HepG2 (cell line): ENCODE data around the gene CREB3. TPM values are rescaled to one million over a fixed set of nuclear protein-coding genes. Genes with fewer than 3 reads are reported as not detected.

ENCODE experiments used
- AFF4 ChIP-seq: sonication (generic); formaldehyde crosslinking; IDR thresholded peaks from 2 replicates; pipeline ENCODE4 v1.4.0; 2020; ENCODE audit warnings: missing genetic modification reagents
- CBX2 ChIP-seq, 2 experiments: fragments of 200-600 bp in 1 of 2; sonication (generic); formaldehyde crosslinking in 1 of 2; IDR thresholded peaks; 2 replicates each; pipeline versions ENCODE4 v1.7.0 to v1.8.1; 2018 to 2022; ENCODE audit warnings: low read depth in 2 of 2, low read length in 1 of 2, mild to moderate bottlenecking in 1 of 2, missing genetic modification reagents in 1 of 2
- CEBPG ChIP-seq: IDR thresholded peaks from 2 replicates; pipeline ENCODE4 v1.6.1; 2016
- CENPX ChIP-seq: sonication (generic); formaldehyde crosslinking; IDR thresholded peaks from 2 replicates; pipeline ENCODE4 v1.9.0; 2021; ENCODE audit warnings: mild to moderate bottlenecking, missing genetic modification reagents, moderate library complexity
- DNMT3B ChIP-seq: conservative IDR thresholded peaks from 2 replicates; pipeline ENCODE4 v1.6.1; 2016; ENCODE audit warnings: missing biosample characterization, control low read depth
- E2F1 ChIP-seq: sonication (generic); formaldehyde crosslinking; IDR thresholded peaks from 2 replicates; pipeline ENCODE4 v1.5.0; 2020; ENCODE audit warnings: missing genetic modification reagents
- EED ChIP-seq: sonication (generic); formaldehyde crosslinking; IDR thresholded peaks from 2 replicates; pipeline ENCODE4 v1.5.0; 2020; ENCODE audit warnings: mild to moderate bottlenecking, missing genetic modification reagents
- ELF4 ChIP-seq: sonication (generic); formaldehyde crosslinking; IDR thresholded peaks from 2 replicates; pipeline ENCODE4 v1.5.0; 2020; ENCODE audit warnings: missing genetic modification reagents, mild to moderate bottlenecking, moderate library complexity, borderline replicate concordance
- HIVEP1 ChIP-seq: sonication (generic); formaldehyde crosslinking; IDR thresholded peaks from 2 replicates; pipeline ENCODE4 v1.4.0; 2020; ENCODE audit warnings: mild to moderate bottlenecking, missing genetic modification reagents
- PCBP1 ChIP-seq: fragments of 200-400 bp; formaldehyde crosslinking; IDR thresholded peaks from 2 replicates; pipeline ENCODE4 v1.6.1; 2017; ENCODE audit warnings: mild to moderate bottlenecking, low read depth, low read length, borderline replicate concordance
- POLR2A ChIP-seq, 2 experiments: IDR thresholded peaks; 2 replicates each; pipeline ENCODE4 v1.6.1; 2011; ENCODE audit warnings: low read depth in 2 of 2, low read length in 2 of 2, mild to moderate bottlenecking in 1 of 2, moderate library complexity in 1 of 2; ENCODE audit not compliant: insufficient read depth in 1 of 2
- RFX3 ChIP-seq: IDR thresholded peaks from 2 replicates; pipeline ENCODE4 v1.6.1; 2016; ENCODE audit warnings: missing biosample characterization, missing genetic modification reagents
- RXRB ChIP-seq: IDR thresholded peaks from 2 replicates; pipeline ENCODE4 v1.6.1; 2016; ENCODE audit warnings: borderline replicate concordance, missing genetic modification reagents, missing compliant biosample characterization
- SCMH1 ChIP-seq: sonication (generic); formaldehyde crosslinking; IDR thresholded peaks from 2 replicates; pipeline ENCODE4 v1.9.0; 2021; ENCODE audit warnings: missing genetic modification reagents, mild to moderate bottlenecking, borderline replicate concordance
- TBX2 ChIP-seq: sonication (generic); formaldehyde crosslinking; IDR thresholded peaks from 2 replicates; pipeline ENCODE4 v1.5.0; 2020; ENCODE audit warnings: missing genetic modification reagents, mild to moderate bottlenecking, borderline replicate concordance
- TBX3 ChIP-seq: fragments of 450-650 bp; IDR thresholded peaks from 2 replicates; pipeline ENCODE4 v1.6.1; 2017; ENCODE audit warnings: antibody characterized with exemption, mild to moderate bottlenecking, inconsistent platforms, borderline replicate concordance
- TEAD3 ChIP-seq: optimal IDR thresholded peaks from 2 replicates; pipeline ENCODE3; 2016; ENCODE audit warnings: borderline replicate concordance
- ZNF232 ChIP-seq: sonication (generic); formaldehyde crosslinking; IDR thresholded peaks from 2 replicates; pipeline ENCODE4 v1.4.0; 2020; ENCODE audit warnings: missing genetic modification reagents, borderline replicate concordance
- ZNF569 ChIP-seq: sonication (generic); formaldehyde crosslinking; IDR thresholded peaks from 2 replicates; pipeline ENCODE4 v1.5.0; 2020; ENCODE audit warnings: mild to moderate bottlenecking, missing genetic modification reagents, moderate library complexity, borderline replicate concordance
- ZNF687 ChIP-seq: sonication (generic); formaldehyde crosslinking; IDR thresholded peaks from 2 replicates; pipeline ENCODE4 v1.5.1; 2020; ENCODE audit warnings: mild to moderate bottlenecking, missing genetic modification reagents, moderate library complexity
- ZNF839 ChIP-seq: sonication (generic); formaldehyde crosslinking; IDR thresholded peaks from 2 replicates; pipeline ENCODE4 v1.4.0; 2020; ENCODE audit warnings: missing genetic modification reagents, mild to moderate bottlenecking, borderline replicate concordance
- polyA plus RNA-seq, 8 experiments: library from polyadenylated mRNA; depleted of rRNA in 3 of 8; stranded (reverse) in 7 of 8; unstranded in 1 of 8; fragments of >200 nt; fragmentation: Illumina TruSeq in 4 of 8; extraction: Trizol in 4 of 8; gene quantifications; 2 replicates each; pipeline versions ENCODE4 v1.2.1 to v1.2.3, GENCODE V29; 2011 to 2016; ENCODE audit warnings: low read depth in 4 of 8, missing spikeins in 1 of 8, mixed read lengths in 1 of 8; ENCODE audit not compliant: insufficient read depth in 1 of 8
- total RNA-seq, 5 experiments: library from RNA; depleted of rRNA; stranded (reverse); fragments of >200 nt; fragmentation: Illumina TruSeq; extraction: Trizol; gene quantifications; 2 replicates each; pipeline ENCODE4 v1.2.3, GENCODE V29; 2016; ENCODE audit warnings: low read depth in 1 of 5

CREB3 gene
- total and polyA plus RNA-seq, 2 of the 13 experiments (the other 11 are each of a cell fraction or from before 2014, with no cell fraction given): 11.1 to 34.2 TPM

- TF ChIP-seq ZNF839 (CRISPR knock-in tag): 0 out of 2 replicates have a peak, but pooled peaks have one; percentile 8
- no peak for TF ChIP-seq RXRB (CRISPR knock-in tag)
- TF ChIP-seq ZNF687 (CRISPR knock-in tag): no peak
- peak; percentile 49 for TF ChIP-seq TEAD3 (CRISPR knock-in tag)
- no peak for TF ChIP-seq AFF4 (CRISPR knock-in tag)
- TF ChIP-seq CEBPG: no peak
- TF ChIP-seq PCBP1: no peak
- TF ChIP-seq SCMH1 (CRISPR knock-in tag): no peak
- no peak for TF ChIP-seq ZNF232 (CRISPR knock-in tag)
- TF ChIP-seq EED (CRISPR knock-in tag): peak; percentile 80; the same call in 1 of the 2 replicates
- TF ChIP-seq TBX3: no peak
- no peak for TF ChIP-seq E2F1 (CRISPR knock-in tag)
- no peak for TF ChIP-seq HIVEP1
- TF ChIP-seq ELF4 (CRISPR knock-in tag): 0 out of 2 replicates have a peak, but pooled peaks have one; percentile 5
- no peak for TF ChIP-seq CENPX (CRISPR knock-in tag)
- no peak for TF ChIP-seq RFX3 (CRISPR knock-in tag)
- no peak for TF ChIP-seq DNMT3B
- TF ChIP-seq TBX2 (CRISPR knock-in tag): no peak
- TF ChIP-seq POLR2A (IDR thresholded peaks at IDR 0.05; ENCODE audit: insufficient read depth in 1 of 2, low read depth in 2 of 2, low read length in 2 of 2): 0 out of 4 replicates have a peak, but pooled peaks of 1 of the 2 experiments have one; percentile 10
- TF ChIP-seq ZNF569 (CRISPR knock-in tag): no peak
- no peak for TF ChIP-seq CBX2 (IDR thresholded peaks at IDR 0.05; ENCODE audit: low read depth, low read length)
- no peak for TF ChIP-seq CBX2 (CRISPR knock-in tag; IDR thresholded peaks at IDR 0.05; ENCODE audit: low read depth)
Observed at GRCh38 chr9:35732800-35733541, 505 bp downstream of the CREB3 start (continued).
